NT2/D1 (cell line): ENCODE results near the gene SLC22A16.
"Not testable (repeated sequence)": the region's sequence is repeated elsewhere in the genome, so short reads cannot be mapped to it uniquely, and the experiment has no call there.

ENCODE experiments used
- DNase-seq: peaks from one replicate; pipeline ENCODE4 v3.0.0-alpha.2; 2011; ENCODE audit warnings: low read depth, low spot score
- H3K27me3 ChIP-seq: 2 replicates; pipeline ENCODE4 v1.6.0; 2011; ENCODE audit warnings: mild to moderate bottlenecking; ENCODE audit not compliant: insufficient read length, insufficient read depth
- H3K36me3 ChIP-seq: 2 replicates; pipeline ENCODE4 v1.6.1; 2011; ENCODE audit warnings: mild to moderate bottlenecking, low read length, mixed read lengths; ENCODE audit not compliant: insufficient read depth, insufficient read length
- H3K4me1 ChIP-seq: 2 replicates; pipeline ENCODE4 v1.5.1; 2011; ENCODE audit not compliant: insufficient read depth, insufficient read length
- H3K4me3 ChIP-seq: 2 replicates; pipeline ENCODE4 v1.5.1; 2011; ENCODE audit warnings: low read depth; ENCODE audit not compliant: insufficient read length
- H3K9ac ChIP-seq: 2 replicates; pipeline ENCODE4 v1.6.0; 2011; ENCODE audit warnings: low read depth; ENCODE audit not compliant: insufficient read length
- H3K9me3 ChIP-seq: 2 replicates; pipeline ENCODE4 v1.5.1; 2011; ENCODE audit warnings: mild to moderate bottlenecking, low read length; ENCODE audit not compliant: insufficient read depth
- SUZ12 ChIP-seq: IDR thresholded peaks from 2 replicates; pipeline ENCODE4 v1.6.1; 2011; ENCODE audit not compliant: insufficient read length, insufficient read depth; ENCODE audit errors: extremely low read depth
- YY1 ChIP-seq: IDR thresholded peaks from 2 replicates; pipeline ENCODE4 v1.6.1; 2011; ENCODE audit not compliant: insufficient read length, insufficient read depth
- ZNF274 ChIP-seq: IDR thresholded peaks from 2 replicates; pipeline ENCODE4 v1.6.1; 2011; ENCODE audit warnings: mild to moderate bottlenecking, low read depth, low read length

Gene SLC22A16

GRCh38 chr6:110509617-110510241 is 33.3 kb upstream of the SLC22A16 start:
- H3K4me1 ChIP-seq = peaks cover 4% of the 10 kb centered on the region
- no peak for TF ChIP-seq YY1
- no peak for TF ChIP-seq ZNF274
- TF ChIP-seq SUZ12 = no peak
- H3K9ac ChIP-seq = no peak overlapping the region
- H3K9me3 ChIP-seq = peaks cover 32% of the 10 kb centered on the region; the same call in 1 of the 2 replicates
- no peak for DNase-seq
- H3K4me3 ChIP-seq = no peak overlapping the region
- H3K36me3 ChIP-seq = no peaks in the 10 kb centered on the region
- no peaks in the 10 kb centered on the region for H3K27me3 ChIP-seq

GRCh38 chr6:110504891-110505290 is 28.5 kb upstream of the SLC22A16 start:
- DNase-seq = not testable (repeated sequence)

GRCh38 chr6:110495949-110496348 is 19.5 kb upstream of the SLC22A16 start:
- H3K4me3 ChIP-seq = no peak overlapping the region
- no peaks in the 10 kb centered on the region for H3K4me1 ChIP-seq
- H3K9ac ChIP-seq = no peak overlapping the region
- H3K36me3 ChIP-seq = no peaks in the 10 kb centered on the region
- no peaks in the 10 kb centered on the region for H3K27me3 ChIP-seq
- TF ChIP-seq YY1 (no peak), ZNF274 (no peak), SUZ12 (no peak)
- DNase-seq = no peak
- H3K9me3 ChIP-seq = no peaks in the 10 kb centered on the region; the same call in 1 of the 2 replicates

More at GRCh38 chr6:110504891-110505290, 28.5 kb upstream of the SLC22A16 start:
- not testable (repeated sequence) for H3K4me1 ChIP-seq, H3K4me3 ChIP-seq, H3K36me3 ChIP-seq, H3K27me3 ChIP-seq, H3K9ac ChIP-seq
- peaks cover 11% of the 10 kb centered on the region; the same call in 1 of the 2 replicates for H3K9me3 ChIP-seq

- no peaks in the 10 kb centered on the region for H3K9me3 ChIP-seq
- no peak overlapping the region for H3K4me3 ChIP-seq
- TF ChIP-seq ZNF274 (no peak), SUZ12 (no peak), YY1 (no peak)
- no peak overlapping the region for H3K9ac ChIP-seq
- H3K27me3 ChIP-seq = no peaks in the 10 kb centered on the region
- no peaks in the 10 kb centered on the region for H3K36me3 ChIP-seq
- H3K4me1 ChIP-seq = no peaks in the 10 kb centered on the region
- no peak for DNase-seq
Observed at GRCh38 chr6:110493253-110493800, 16.9 kb upstream of the SLC22A16 start.

- no peaks in the 10 kb centered on the region for H3K27me3 ChIP-seq
Observed at GRCh38 chr6:110492584-110492983, 16.2 kb upstream of the SLC22A16 start.

GRCh38 chr6:110491644-110492317 is 15.4 kb upstream of the SLC22A16 start:
- H3K4me3 ChIP-seq = no peak overlapping the region
- no peak for TF ChIP-seq YY1
- no peaks in the 10 kb centered on the region for H3K9me3 ChIP-seq
- no peaks in the 10 kb centered on the region for H3K27me3 ChIP-seq
- no peak overlapping the region for H3K9ac ChIP-seq
- no peaks in the 10 kb centered on the region for H3K4me1 ChIP-seq
- no peak for DNase-seq
- no peaks in the 10 kb centered on the region for H3K36me3 ChIP-seq

More at GRCh38 chr6:110492584-110492983, 16.2 kb upstream of the SLC22A16 start:
- no peak overlapping the region for H3K4me3 ChIP-seq
- no peaks in the 10 kb centered on the region for H3K4me1 ChIP-seq
- TF ChIP-seq YY1 = no peak
- TF ChIP-seq SUZ12 = no peak
- TF ChIP-seq ZNF274 = no peak
- DNase-seq = no peak
- no peaks in the 10 kb centered on the region for H3K36me3 ChIP-seq
- no peak overlapping the region for H3K9ac ChIP-seq
- no peaks in the 10 kb centered on the region for H3K9me3 ChIP-seq

- no peak for DNase-seq
- Histone ChIP-seq H3K27me3 (no peaks in the 10 kb centered on the region), H3K4me1 (no peaks in the 10 kb centered on the region), H3K9ac (no peak overlapping the region), H3K36me3 (no peaks in the 10 kb centered on the region), H3K9me3 (no peaks in the 10 kb centered on the region), H3K4me3 (no peak overlapping the region)
- TF ChIP-seq SUZ12 (no peak), ZNF274 (no peak), YY1 (no peak)
Observed at GRCh38 chr6:110491299-110491643, 14.9 kb upstream of the SLC22A16 start.

GRCh38 chr6:110490110-110490509 is 13.7 kb upstream of the SLC22A16 start:
- H3K4me3 ChIP-seq = no peak overlapping the region
- no peaks in the 10 kb centered on the region for H3K4me1 ChIP-seq
- TF ChIP-seq SUZ12 (no peak), ZNF274 (no peak), YY1 (no peak)

More at GRCh38 chr6:110490110-110490509, 13.7 kb upstream of the SLC22A16 start:
- Histone ChIP-seq H3K36me3 (no peaks in the 10 kb centered on the region), H3K27me3 (no peaks in the 10 kb centered on the region), H3K9me3 (no peaks in the 10 kb centered on the region), H3K9ac (no peak overlapping the region)
- DNase-seq = no peak
